Right atrium auricular region (tissue), 2 donors: ENCODE measurements around the gene KCNA10. TPM values are rescaled to one million over a fixed set of nuclear protein-coding genes. Genes with fewer than 3 reads are reported as not detected.

Experiments
- DNase-seq: peaks from one replicate; pipeline ENCODE4 v3.0.0-alpha.2; 2019; ENCODE audit warnings: low spot score
- H3K27ac ChIP-seq, 2 donors: fragments of 200-600 bp; sonication (generic); 1 replicate in 1 of 2; 2 replicates in 1 of 2; pipeline ENCODE4 v1.5.1; 2016 to 2019
- H3K27me3 ChIP-seq, 2 donors: fragments of 200-600 bp; sonication (generic); one replicate each; pipeline versions ENCODE4 v1.5.1 to v1.6.0; 2017 to 2019
- H3K36me3 ChIP-seq: fragments of 200-600 bp; sonication (generic); one replicate; pipeline ENCODE4 v1.5.1; 2016
- H3K4me1 ChIP-seq, 2 donors: fragments of 200-600 bp; sonication (generic); one replicate each; pipeline versions ENCODE4 v1.5.1 to v1.6.0; 2017 to 2019
- H3K4me3 ChIP-seq, 2 donors: fragments of 200-600 bp; sonication (generic); 1 replicate in 1 of 2; 2 replicates in 1 of 2; pipeline ENCODE4 v1.5.1; 2017 to 2019; ENCODE audit warnings: mild to moderate bottlenecking in 1 of 2, moderate library complexity in 1 of 2
- H3K9me3 ChIP-seq, 2 donors: fragments of 200-600 bp; sonication (generic); one replicate each; pipeline ENCODE4 v1.5.1; 2019
- total RNA-seq, 2 donors: library from RNA; depleted of rRNA; stranded (reverse); fragments of >200 nt; gene quantifications; one replicate each; pipeline ENCODE4 v1.1.0, GENCODE V29; 2016
- TF ChIP-seq, protein P1 (sequence below), 2 donors: fragments of 200-600 bp; sonication (generic); IDR thresholded peaks; one replicate each; pipeline ENCODE4 v1.5.1; 2019; ENCODE audit warnings: antibody characterized with exemption in 2 of 2

Gene KCNA10
- total RNA-seq, 2 donors from 2014 or later: not detected

DNA sequence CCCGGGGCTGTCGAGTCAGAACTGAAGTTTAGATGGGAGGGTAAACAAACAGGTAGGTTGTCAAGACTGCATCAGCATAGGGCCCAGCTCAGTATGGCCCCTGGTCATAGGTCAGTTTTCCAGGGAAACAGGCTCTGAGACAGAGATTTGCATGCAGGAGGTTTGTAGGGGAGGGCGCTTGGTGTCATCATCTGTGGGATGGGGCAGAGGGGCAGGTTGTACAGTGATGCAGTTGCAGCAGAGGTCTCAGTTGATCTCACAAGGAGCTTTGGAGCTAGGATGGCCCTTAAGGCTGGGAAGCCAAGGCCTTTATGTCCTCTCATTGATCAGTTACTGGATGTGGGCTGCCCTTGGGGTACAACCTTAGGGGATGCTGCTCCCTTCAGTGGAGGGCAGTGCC, 38.5 kb upstream of the KCNA10 start:
- TF ChIP-seq, protein P1, sequence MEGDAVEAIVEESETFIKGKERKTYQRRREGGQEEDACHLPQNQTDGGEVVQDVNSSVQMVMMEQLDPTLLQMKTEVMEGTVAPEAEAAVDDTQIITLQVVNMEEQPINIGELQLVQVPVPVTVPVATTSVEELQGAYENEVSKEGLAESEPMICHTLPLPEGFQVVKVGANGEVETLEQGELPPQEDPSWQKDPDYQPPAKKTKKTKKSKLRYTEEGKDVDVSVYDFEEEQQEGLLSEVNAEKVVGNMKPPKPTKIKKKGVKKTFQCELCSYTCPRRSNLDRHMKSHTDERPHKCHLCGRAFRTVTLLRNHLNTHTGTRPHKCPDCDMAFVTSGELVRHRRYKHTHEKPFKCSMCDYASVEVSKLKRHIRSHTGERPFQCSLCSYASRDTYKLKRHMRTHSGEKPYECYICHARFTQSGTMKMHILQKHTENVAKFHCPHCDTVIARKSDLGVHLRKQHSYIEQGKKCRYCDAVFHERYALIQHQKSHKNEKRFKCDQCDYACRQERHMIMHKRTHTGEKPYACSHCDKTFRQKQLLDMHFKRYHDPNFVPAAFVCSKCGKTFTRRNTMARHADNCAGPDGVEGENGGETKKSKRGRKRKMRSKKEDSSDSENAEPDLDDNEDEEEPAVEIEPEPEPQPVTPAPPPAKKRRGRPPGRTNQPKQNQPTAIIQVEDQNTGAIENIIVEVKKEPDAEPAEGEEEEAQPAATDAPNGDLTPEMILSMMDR (IDR thresholded peaks at IDR 0.05): no peak
- no peaks in the 10 kb centered on the region for H3K36me3 ChIP-seq
- H3K4me1 ChIP-seq: peaks cover 0 to 14% of the 10 kb centered on the region in 2 donors
- H3K4me3 ChIP-seq: no peak overlapping the region
- no peak for DNase-seq
- no peaks in the 10 kb centered on the region for H3K9me3 ChIP-seq
- H3K27ac ChIP-seq: no peak overlapping the region
- no peaks in the 10 kb centered on the region for H3K27me3 ChIP-seq

DNA sequence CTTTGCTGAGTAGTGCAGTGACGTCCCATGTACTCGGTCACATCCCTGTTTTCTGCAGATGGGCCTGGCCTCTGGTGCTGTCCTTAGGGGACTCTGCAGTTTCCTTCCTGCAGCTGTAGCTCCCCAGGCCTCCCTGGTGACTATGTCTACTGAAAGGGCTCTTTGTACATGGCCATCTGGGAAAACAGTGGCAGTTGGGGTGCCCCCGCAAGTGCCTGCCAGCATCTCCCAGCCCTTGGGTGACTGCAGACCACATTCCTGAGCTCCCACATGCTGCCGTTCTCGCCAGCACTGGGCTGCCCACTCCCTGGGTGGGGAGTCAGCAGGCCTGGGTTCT, 37.5 kb upstream of the KCNA10 start:
- Histone ChIP-seq H3K9me3 (no peaks in the 10 kb centered on the region), H3K27me3 (no peaks in the 10 kb centered on the region), H3K36me3 (no peaks in the 10 kb centered on the region), H3K4me1 (peaks cover 0 to 14% of the 10 kb centered on the region in 2 donors), H3K4me3 (no peak overlapping the region), H3K27ac (no peak overlapping the region)
- DNase-seq: no peak
- TF ChIP-seq, protein P1 (IDR thresholded peaks at IDR 0.05): no peak

DNA sequence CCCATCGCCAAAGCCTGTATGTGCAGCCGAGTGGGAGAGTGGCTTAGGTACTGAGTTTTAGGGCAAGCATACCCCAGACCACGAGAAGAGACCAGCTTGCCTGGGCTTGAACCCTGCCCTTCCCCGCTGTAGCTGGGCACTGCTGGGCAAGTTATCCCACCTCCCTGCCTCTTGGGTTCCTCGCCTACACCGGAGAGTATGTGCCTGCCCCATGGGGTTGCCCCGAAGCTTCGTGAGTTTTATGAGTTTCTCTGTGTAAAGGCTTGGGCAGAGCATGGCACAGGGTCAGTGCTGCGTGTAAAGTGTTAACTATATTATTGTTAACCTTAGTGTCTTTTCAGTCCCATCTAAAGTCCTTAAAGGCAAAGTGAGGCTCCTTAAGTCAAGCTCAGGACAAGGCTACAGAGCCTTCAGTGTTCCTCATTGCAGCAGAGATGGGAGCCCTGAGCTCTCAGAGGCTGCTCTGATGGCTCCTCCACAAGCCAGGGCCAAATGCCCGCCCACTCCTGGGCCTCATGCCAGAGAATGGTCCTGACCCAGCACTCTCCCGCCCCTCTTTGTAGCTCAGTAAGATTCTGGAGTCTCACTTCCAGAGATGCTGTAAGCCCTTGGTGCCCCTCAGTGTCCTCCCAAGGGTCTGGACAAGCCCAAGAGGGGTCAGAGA, 37.0 kb upstream of the KCNA10 start:
- Histone ChIP-seq H3K4me1 (peaks cover 0 to 14% of the 10 kb centered on the region in 2 donors), H3K9me3 (no peaks in the 10 kb centered on the region), H3K27ac (no peak overlapping the region), H3K36me3 (no peaks in the 10 kb centered on the region), H3K4me3 (peak overlapping the region; percentile 24 to 45), H3K27me3 (no peaks in the 10 kb centered on the region)
- no peak for DNase-seq
- TF ChIP-seq, protein P1 (IDR thresholded peaks at IDR 0.05): no peak

DNA sequence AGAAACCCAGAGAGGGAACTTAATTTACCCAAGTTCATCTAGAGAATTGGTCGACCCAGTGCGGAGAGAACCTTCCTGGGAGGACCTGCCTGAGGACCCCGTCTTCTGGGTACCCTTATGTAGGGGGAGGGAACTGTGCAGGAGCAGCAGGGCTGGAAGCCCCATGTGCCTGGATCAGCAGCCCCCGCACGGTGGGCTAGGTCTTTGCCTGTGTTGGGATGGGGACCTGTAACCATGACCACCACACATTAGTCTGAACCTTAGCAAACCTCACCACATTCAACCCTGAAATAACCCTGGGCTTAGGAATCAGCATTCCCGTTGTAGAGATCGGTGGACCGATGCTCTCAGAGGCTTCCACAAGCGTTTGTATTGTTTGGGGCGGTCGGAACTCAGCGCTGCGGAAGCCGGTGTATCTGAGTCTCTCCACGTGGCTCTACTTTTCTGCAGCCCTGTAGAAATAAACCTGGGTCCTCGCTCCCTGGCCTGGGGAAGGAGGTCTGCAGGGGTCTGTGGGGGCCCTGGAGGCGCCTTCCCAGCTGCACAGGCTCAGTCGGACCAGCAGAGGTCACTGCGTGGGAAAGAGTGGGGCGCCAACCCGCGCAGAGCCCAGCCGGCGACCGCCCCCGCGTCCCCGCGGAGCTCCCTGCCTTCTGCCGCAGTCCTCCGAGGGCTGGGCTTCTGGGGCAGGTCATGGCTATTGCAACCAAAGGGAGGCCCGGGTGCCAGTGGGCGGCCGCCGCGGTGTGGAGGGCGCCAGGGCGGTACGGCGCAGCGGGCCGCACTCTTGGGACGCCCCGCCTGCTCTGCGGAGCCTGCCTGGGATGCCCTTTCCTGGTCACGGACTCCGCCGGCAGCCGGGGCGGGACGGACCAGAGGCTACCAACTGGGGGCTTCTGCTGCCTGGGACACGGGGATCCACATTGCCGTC, 36.2 kb upstream of the KCNA10 start:
- H3K36me3 ChIP-seq: no peaks in the 10 kb centered on the region
- peak overlapping the region; percentile 24 to 45 for H3K4me3 ChIP-seq
- TF ChIP-seq, protein P1 (IDR thresholded peaks at IDR 0.05): peak; percentile 81 to 90
- H3K27ac ChIP-seq: no peak overlapping the region
- no peaks in the 10 kb centered on the region for H3K9me3 ChIP-seq
- no peak for DNase-seq
- H3K27me3 ChIP-seq: no peaks in the 10 kb centered on the region
- H3K4me1 ChIP-seq: peaks cover 0 to 14% of the 10 kb centered on the region in 2 donors

DNA sequence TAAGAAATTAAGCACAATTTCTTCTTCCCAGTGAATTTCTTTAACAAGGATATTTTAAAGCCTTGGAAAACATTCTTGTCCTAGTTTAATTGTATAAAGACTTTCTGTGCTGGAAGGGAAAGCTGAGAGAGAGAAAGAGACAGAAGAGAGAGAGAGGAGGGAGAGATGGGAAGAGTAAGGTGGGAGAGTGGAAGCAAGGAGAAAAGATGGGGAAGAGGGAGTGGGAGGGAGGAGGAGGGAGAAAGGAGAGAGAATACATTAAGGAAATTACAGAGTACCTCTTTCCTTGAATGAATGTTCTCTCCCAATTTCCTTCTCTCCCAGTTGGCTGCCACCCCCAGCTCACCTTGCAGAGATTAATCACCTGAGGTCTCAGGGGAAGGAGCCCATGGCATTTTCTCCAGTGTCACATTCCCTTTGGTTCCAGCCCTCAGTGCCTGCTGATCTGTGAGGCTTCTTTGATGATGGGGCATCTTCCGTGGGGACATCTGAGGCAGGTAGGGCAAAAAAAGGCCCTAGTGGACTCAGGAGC, 32.4 kb upstream of the KCNA10 start:
- Histone ChIP-seq H3K27me3 (no peaks in the 10 kb centered on the region), H3K27ac (no peak overlapping the region), H3K36me3 (no peaks in the 10 kb centered on the region), H3K9me3 (no peaks in the 10 kb centered on the region), H3K4me3 (no peak overlapping the region), H3K4me1 (peaks cover 0 to 14% of the 10 kb centered on the region in 2 donors)
- TF ChIP-seq, protein P1 (IDR thresholded peaks at IDR 0.05): no peak
- no peak for DNase-seq
